ENCODE data around the gene BATF3.

DNA sequence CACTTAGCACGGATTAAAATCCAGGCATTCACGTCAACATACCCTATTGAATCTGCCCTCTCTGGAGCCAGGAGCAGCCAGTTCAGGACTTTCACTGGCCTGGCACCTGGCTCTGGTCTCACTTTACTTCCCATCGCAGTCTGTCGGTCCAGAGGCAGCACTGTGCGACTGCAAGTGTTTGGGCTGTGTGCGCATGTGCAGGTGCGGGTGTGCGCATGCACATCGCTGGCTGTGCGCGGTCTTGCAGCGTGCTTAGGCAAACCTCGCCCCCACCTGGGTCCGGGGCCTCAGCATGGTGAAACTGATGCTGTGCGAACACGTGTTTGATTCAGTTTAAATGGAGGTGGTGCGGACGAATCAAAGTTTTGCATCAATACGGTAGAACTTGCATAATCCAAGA, 53.1 kb downstream of the BATF3 start:
- TF ChIP-seq, protein P1, sequence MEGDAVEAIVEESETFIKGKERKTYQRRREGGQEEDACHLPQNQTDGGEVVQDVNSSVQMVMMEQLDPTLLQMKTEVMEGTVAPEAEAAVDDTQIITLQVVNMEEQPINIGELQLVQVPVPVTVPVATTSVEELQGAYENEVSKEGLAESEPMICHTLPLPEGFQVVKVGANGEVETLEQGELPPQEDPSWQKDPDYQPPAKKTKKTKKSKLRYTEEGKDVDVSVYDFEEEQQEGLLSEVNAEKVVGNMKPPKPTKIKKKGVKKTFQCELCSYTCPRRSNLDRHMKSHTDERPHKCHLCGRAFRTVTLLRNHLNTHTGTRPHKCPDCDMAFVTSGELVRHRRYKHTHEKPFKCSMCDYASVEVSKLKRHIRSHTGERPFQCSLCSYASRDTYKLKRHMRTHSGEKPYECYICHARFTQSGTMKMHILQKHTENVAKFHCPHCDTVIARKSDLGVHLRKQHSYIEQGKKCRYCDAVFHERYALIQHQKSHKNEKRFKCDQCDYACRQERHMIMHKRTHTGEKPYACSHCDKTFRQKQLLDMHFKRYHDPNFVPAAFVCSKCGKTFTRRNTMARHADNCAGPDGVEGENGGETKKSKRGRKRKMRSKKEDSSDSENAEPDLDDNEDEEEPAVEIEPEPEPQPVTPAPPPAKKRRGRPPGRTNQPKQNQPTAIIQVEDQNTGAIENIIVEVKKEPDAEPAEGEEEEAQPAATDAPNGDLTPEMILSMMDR (IDR thresholded peaks at IDR 0.05; ENCODE audit: low read length): no peak
- TF ChIP-seq EZH2 (IDR thresholded peaks at IDR 0.05; ENCODE audit: borderline replicate concordance, low read length): no peak
